Upper lobe of left lung (tissue), 4 donors: ENCODE measurements around the gene ADM.

Experiments used
- CTCF ChIP-seq, 6 experiments: fragments of 450-650 bp in 4 of 6; fragments of 200-600 bp in 2 of 6; sonication (generic) in 2 of 6; IDR thresholded peaks; one replicate each; pipeline ENCODE4 v1.5.1; 2016 to 2019; ENCODE audit warnings: antibody characterized with exemption in 6 of 6
- POLR2A ChIP-seq, 4 donors: fragments of 450-650 bp; IDR thresholded peaks; one replicate each; pipeline ENCODE4 v1.5.1; 2016 to 2017; ENCODE audit warnings: antibody characterized with exemption in 4 of 4, mild to moderate bottlenecking in 2 of 4

GRCh38 chr11:10329356-10329755 is 24.5 kb downstream of the ADM start:
- TF ChIP-seq CTCF (IDR thresholded peaks at IDR 0.05) (no peak), POLR2A (IDR thresholded peaks at IDR 0.05) (no peak)
